ENCODE measurements around the gene SGSH. TPM values are rescaled to one million over a fixed set of nuclear protein-coding genes. Genes with fewer than 3 reads are reported as not detected.

The SGSH gene
- total RNA-seq, 1 experiment from 2014 or later, result 19.8 TPM

- Mint-ChIP-seq H3K4me3 (no peak overlapping the region), H3K9me3 (no peaks in the 10 kb centered on the region), H3K36me3 (ENCODE audit: insufficient read depth in 1 of 3, low read depth in 3 of 3) (no peaks in the 10 kb centered on the region), H3K4me1 (peaks cover 2 to 7% of the 10 kb centered on the region in 2 experiments; a peak in 2 of 4 replicates), H3K27ac (no peak overlapping the region), H3K27me3 (ENCODE audit: low read depth) (peaks cover 2% of the 10 kb centered on the region)
- Histone ChIP-seq H4K8ac (replicated peaks; ENCODE audit: insufficient read length, low read depth, low read length) (no peak overlapping the region), H2BK120ac (ENCODE audit: low read depth, low read length, poor library complexity, severe bottlenecking) (no peak overlapping the region), H3K79me1 (ENCODE audit: insufficient read depth, low read depth, low read length, poor library complexity, severe bottlenecking) (no peaks in the 10 kb centered on the region), H3K4me2 (ENCODE audit: insufficient read depth, insufficient read length, low read length) (no peak overlapping the region), H3K23ac (ENCODE audit: insufficient read length, low read depth, low read length) (no peak overlapping the region), H3K4me1 (ENCODE audit: insufficient read depth, low read length) (no peaks in the 10 kb centered on the region), H3K14ac (ENCODE audit: insufficient read depth, low read length) (no peak overlapping the region), H3K23me2 (ENCODE audit: insufficient read length, low read depth, low read length, poor library complexity, severe bottlenecking) (no peaks in the 10 kb centered on the region), H3T11ph (ENCODE audit: low read length) (no peak overlapping the region), H4K91ac (ENCODE audit: insufficient read length, low read depth, low read length) (no peak overlapping the region), H3K79me2 (ENCODE audit: insufficient read depth, low read length) (no peaks in the 10 kb centered on the region), H2AFZ (ENCODE audit: low read length) (no peak overlapping the region), H3K9me3 (ENCODE audit: control insufficient read depth, low read depth, low read length) (no peaks in the 10 kb centered on the region), H3K27ac (ENCODE audit: insufficient read length, low read depth, low read length) (no peak overlapping the region), H4K5ac (ENCODE audit: insufficient read length, low read depth, low read length) (no peak overlapping the region), H3K9ac (ENCODE audit: extremely low read depth, insufficient read length, low read length) (no peak overlapping the region), H4K20me1 (ENCODE audit: control insufficient read depth, insufficient read depth, insufficient read length) (no peaks in the 10 kb centered on the region), H2BK20ac (ENCODE audit: low read depth, low read length, poor library complexity, severe bottlenecking) (no peak overlapping the region), H3K27me3 (ENCODE audit: insufficient read depth, low read length) (no peaks in the 10 kb centered on the region), H3K56ac (ENCODE audit: insufficient read length, low read depth, low read length) (no peak overlapping the region), H2BK15ac (ENCODE audit: low read depth, low read length) (no peak overlapping the region), H2BK5ac (ENCODE audit: insufficient read length, low read length) (no peak overlapping the region), H2AK5ac (ENCODE audit: insufficient read length, low read length) (no peak overlapping the region), H3K18ac (ENCODE audit: insufficient read length, low read depth, low read length) (no peak overlapping the region), H2BK12ac (ENCODE audit: insufficient read length, low read depth, low read length) (no peak overlapping the region), H3K4ac (ENCODE audit: low read depth, low read length) (no peak overlapping the region)
- WGBS (ENCODE audit: extremely low coverage, insufficient read length, low lambda C conversion rate), result no CpG with 5 or more reads among the region's 12 CpGs
- TF ChIP-seq CTCF (conservative IDR thresholded peaks at IDR 0.05), result no peak
- DNase-seq, result no peak
Measured at GRCh38 chr17:80182845-80183223, 37.3 kb downstream of the SGSH start.
